H1 (cell line): ENCODE data around the gene GNAQ. TPM values are rescaled to one million over a fixed set of nuclear protein-coding genes. Genes with fewer than 3 reads are reported as not detected.

ENCODE experiments used
- CTCF ChIA-PET: fragments of 300-600 bp; sonication (Branson Sonifier 250); formaldehyde crosslinking; loops from one replicate; lab custom pipeline; 2021; ENCODE audit not compliant: partially characterized antibody; lab: Charles Lee
- POLR2A ChIA-PET: fragments of 300-600 bp; sonication (Branson Sonifier 250); formaldehyde crosslinking; loops from one replicate; lab custom pipeline; 2021; ENCODE audit warnings: inconsistent platforms; ENCODE audit not compliant: partially characterized antibody; lab: Charles Lee
- DNase-seq, 2 experiments: peaks; one replicate each; pipeline versions ENCODE4 v3.0.0 to v3.0.0-alpha.2; 2010 to 2022; ENCODE audit warnings: low spot score in 2 of 2, low read depth in 1 of 2, mixed read lengths in 1 of 2
- FAIRE-seq: peaks from 2 replicates; lab custom pipeline; 2011; peaks lifted over from hg19 to GRCh38; lab: Jason Lieb, UNC
- H2AFZ ChIP-seq: 2 replicates; pipeline ENCODE4 v1.8.1; 2012; ENCODE audit warnings: low read length, inconsistent platforms
- H2AK5ac ChIP-seq: 2 replicates; pipeline ENCODE4 v1.6.1; 2013; ENCODE audit warnings: low read depth, low read length
- H2BK120ac ChIP-seq: replicated peaks from 2 replicates; pipeline ENCODE3; 2013; ENCODE audit warnings: low read depth, low read length, inconsistent platforms
- H2BK12ac ChIP-seq: 2 replicates; pipeline ENCODE4 v1.6.1; 2013; ENCODE audit warnings: low read depth, low read length
- H2BK15ac ChIP-seq: 2 replicates; pipeline ENCODE4 v1.6.1; 2013; ENCODE audit warnings: low read length
- H2BK20ac ChIP-seq: 2 replicates; pipeline ENCODE4 v1.6.1; 2013; ENCODE audit warnings: low read length
- H2BK5ac ChIP-seq: 2 replicates; pipeline ENCODE4 v1.6.1; 2013; ENCODE audit warnings: low read depth, low read length
- H3K14ac ChIP-seq: 2 replicates; pipeline ENCODE4 v1.6.1; 2013; ENCODE audit warnings: inconsistent platforms; ENCODE audit not compliant: insufficient read length
- H3K18ac ChIP-seq: 2 replicates; pipeline ENCODE4 v1.6.1; 2013; ENCODE audit warnings: low read length; ENCODE audit errors: extremely low read depth
- H3K23ac ChIP-seq: 2 replicates; pipeline ENCODE4 v1.6.1; 2013; ENCODE audit warnings: inconsistent platforms; ENCODE audit not compliant: insufficient read length
- H3K23me2 ChIP-seq: 2 replicates; pipeline ENCODE4 v1.6.1; 2013; ENCODE audit warnings: low read depth, low read length
- H3K27ac ChIP-seq: 2 replicates; pipeline ENCODE4 v1.6.1; 2011; ENCODE audit warnings: low read depth, low read length, inconsistent platforms
- H3K27me3 ChIP-seq, 4 experiments: replicated peaks in 1 of 4; 1 replicate in 1 of 4; 2 replicates in 3 of 4; pipeline versions ENCODE4 v1.6.1 to v1.8.1; 2011 to 2013; ENCODE audit warnings: low read length in 3 of 4, mild to moderate bottlenecking in 3 of 4, inconsistent platforms in 2 of 4, mixed read lengths in 2 of 4, moderate library complexity in 1 of 4; ENCODE audit not compliant: control insufficient read depth in 3 of 4, insufficient read depth in 3 of 4; ENCODE audit errors: extremely low read depth in 1 of 4
- H3K36me3 ChIP-seq, 4 experiments: 2 replicates each; pipeline versions ENCODE4 v1.6.1 to v1.8.1; 2011 to 2013; ENCODE audit warnings: mild to moderate bottlenecking in 4 of 4, low read length in 3 of 4, moderate library complexity in 2 of 4, control low read depth in 1 of 4, inconsistent platforms in 1 of 4; ENCODE audit not compliant: insufficient read depth in 4 of 4, control insufficient read depth in 2 of 4
- H3K4ac ChIP-seq: replicated peaks from 2 replicates; pipeline ENCODE3; 2013; ENCODE audit warnings: low read length, low read depth, mixed read lengths, inconsistent platforms; ENCODE audit not compliant: insufficient read length
- H3K4me1 ChIP-seq, 4 experiments: replicated peaks in 1 of 4; 1 replicate in 1 of 4; 2 replicates in 3 of 4; pipeline versions ENCODE4 v1.6.1 to v1.8.1; 2011 to 2013; ENCODE audit warnings: low read length in 3 of 4, inconsistent platforms in 2 of 4, mixed read lengths in 1 of 4; ENCODE audit not compliant: insufficient read depth in 4 of 4, control insufficient read depth in 3 of 4
- H3K4me2 ChIP-seq, 2 experiments: 2 replicates each; pipeline versions ENCODE4 v1.6.1 to v1.8.1; 2011 to 2013; ENCODE audit warnings: low read depth in 2 of 2, low read length in 2 of 2, control low read depth in 1 of 2, inconsistent platforms in 1 of 2, mild to moderate bottlenecking in 1 of 2; ENCODE audit not compliant: insufficient read depth in 1 of 2
- H3K4me3 ChIP-seq, 4 experiments: fragments of 200-600, 300-600 bp in 1 of 4; sonication (generic), shearing (Covaris generic), sonication (Bioruptor Twin) in 1 of 4; 2 replicates each; pipeline versions ENCODE4 v1.5.1 to v1.8.1; 2011 to 2016; ENCODE audit warnings: low read length in 4 of 4, low read depth in 3 of 4, control low read depth in 2 of 4, inconsistent platforms in 2 of 4, mild to moderate bottlenecking in 2 of 4, mixed read lengths in 1 of 4, moderate library complexity in 1 of 4; ENCODE audit not compliant: insufficient read depth in 2 of 4; ENCODE audit errors: extremely low read depth in 1 of 4
- H3K56ac ChIP-seq: replicated peaks from 2 replicates; pipeline ENCODE3; 2013; ENCODE audit warnings: low read depth, mild to moderate bottlenecking, mixed read lengths, low read length, inconsistent platforms; ENCODE audit not compliant: insufficient read length
- H3K79me1 ChIP-seq: 2 replicates; pipeline ENCODE4 v1.6.1; 2013; ENCODE audit warnings: low read depth, low read length, control low read depth
- H3K79me2 ChIP-seq, 2 experiments: 2 replicates each; pipeline versions ENCODE4 v1.6.1 to v1.8.1; 2012 to 2013; ENCODE audit warnings: low read length in 2 of 2, mild to moderate bottlenecking in 2 of 2, inconsistent platforms in 1 of 2; ENCODE audit not compliant: insufficient read depth in 2 of 2, control insufficient read depth in 1 of 2
- H3K9ac ChIP-seq, 4 experiments: replicated peaks in 1 of 4; 1 replicate in 1 of 4; 2 replicates in 3 of 4; pipeline versions ENCODE4 v1.6.1 to v1.8.1; 2011 to 2013; ENCODE audit warnings: low read depth in 3 of 4, low read length in 3 of 4, control low read depth in 2 of 4, mild to moderate bottlenecking in 2 of 4, moderate library complexity in 2 of 4, inconsistent platforms in 1 of 4; ENCODE audit errors: extremely low read depth in 1 of 4
- H3K9me3 ChIP-seq, 2 experiments: 2 replicates each; pipeline versions ENCODE4 v1.6.1 to v1.8.1; 2012 to 2013; ENCODE audit warnings: mild to moderate bottlenecking in 2 of 2, moderate library complexity in 2 of 2, control low read depth in 1 of 2, inconsistent platforms in 1 of 2, low read depth in 1 of 2, low read length in 1 of 2, mixed read lengths in 1 of 2; ENCODE audit not compliant: insufficient read depth in 2 of 2
- H4K20me1 ChIP-seq, 2 experiments: replicated peaks in 1 of 2; 2 replicates each; pipeline versions ENCODE3 to v1.8.1; 2011 to 2013; ENCODE audit warnings: inconsistent platforms in 2 of 2, low read length in 2 of 2, mild to moderate bottlenecking in 1 of 2; ENCODE audit not compliant: insufficient read depth in 2 of 2, control insufficient read depth in 1 of 2
- H4K5ac ChIP-seq: 2 replicates; pipeline ENCODE4 v1.6.1; 2013; ENCODE audit warnings: low read length, low read depth, mixed read lengths, inconsistent platforms; ENCODE audit not compliant: insufficient read length
- H4K8ac ChIP-seq: 2 replicates; pipeline ENCODE4 v1.8.0; 2013; ENCODE audit warnings: mild to moderate bottlenecking, moderate library complexity, low read length, inconsistent platforms; ENCODE audit not compliant: insufficient read depth; ENCODE audit errors: extremely low read depth
- H4K91ac ChIP-seq: replicated peaks from 2 replicates; pipeline ENCODE3; 2013; ENCODE audit warnings: low read length, mixed read lengths, inconsistent platforms; ENCODE audit not compliant: insufficient read length
- ASH2L ChIP-seq: fragments of 200-600, 300-600 bp; sonication (generic); IDR thresholded peaks from one replicate; pipeline ENCODE4 v1.7.1; 2017; ENCODE audit warnings: low read length
- CBX8 ChIP-seq: fragments of 300-800, 300-1000 bp; sonication (generic); IDR thresholded peaks from 2 replicates; pipeline ENCODE4 v1.7.1; 2016; ENCODE audit warnings: low read depth, low read length, borderline replicate concordance
- CREB1 ChIP-seq: IDR thresholded peaks from 2 replicates; pipeline ENCODE4 v1.6.1; 2012; ENCODE audit warnings: inconsistent platforms
- E2F6 ChIP-seq: IDR thresholded peaks from 2 replicates; pipeline ENCODE4 v1.6.1; 2012; ENCODE audit warnings: inconsistent platforms
- GTF2F1 ChIP-seq: IDR thresholded peaks from 2 replicates; pipeline ENCODE4 v1.6.1; 2012; ENCODE audit warnings: low read depth, low read length, improper control_type of control experiment, borderline replicate concordance
- HDAC2 ChIP-seq, 2 experiments: fragments of 300-600 bp in 1 of 2; sonication (generic) in 1 of 2; IDR thresholded peaks; 2 replicates each; pipeline ENCODE4 v1.6.1; 2011 to 2012; ENCODE audit warnings: low read depth in 2 of 2, low read length in 2 of 2, mild to moderate bottlenecking in 2 of 2, moderate library complexity in 2 of 2, borderline replicate concordance in 1 of 2, inconsistent platforms in 1 of 2
- JUN ChIP-seq: IDR thresholded peaks from 2 replicates; pipeline ENCODE4 v1.6.1; 2011; ENCODE audit warnings: low read depth, mild to moderate bottlenecking, improper control_type of control experiment, low read length
- POLR2A ChIP-seq, 2 experiments: IDR thresholded peaks; 1 replicate in 1 of 2; 2 replicates in 1 of 2; pipeline ENCODE4 v1.6.1; 2011; ENCODE audit warnings: low read depth in 2 of 2, low read length in 2 of 2, mild to moderate bottlenecking in 2 of 2; ENCODE audit errors: control extremely low read depth in 1 of 2
- SIN3A ChIP-seq, 2 experiments: IDR thresholded peaks in 1 of 2; conservative IDR thresholded peaks in 1 of 2; 2 replicates each; pipeline ENCODE4 v1.6.1; 2011 to 2012; ENCODE audit warnings: low read length in 2 of 2, improper control_type of control experiment in 1 of 2, low read depth in 1 of 2, mild to moderate bottlenecking in 1 of 2
- TCF12 ChIP-seq: IDR thresholded peaks from 2 replicates; pipeline ENCODE4 v1.6.1; 2011; ENCODE audit warnings: low read depth, mild to moderate bottlenecking, low read length
- polyA plus RNA-seq, 7 experiments: library from polyadenylated mRNA; depleted of rRNA in 3 of 7; stranded (reverse) in 5 of 7; unstranded in 2 of 7; fragments of >200 nt in 5 of 7; fragments of 200-250 nt in 2 of 7; gene quantifications; 1 replicate in 5 of 7; 2 replicates in 1 of 7; 4 replicates in 1 of 7; pipeline versions ENCODE4 v1.2.1 to v1.2.3, GENCODE V29; 2011 to 2013; ENCODE audit warnings: missing spikeins in 2 of 7, mixed read lengths in 2 of 7
- total RNA-seq: library from RNA; stranded (reverse); fragmentation: NEBNext Ultra II Directional; extraction: Animal tissue kit (Norgen Biotek cat#: 25700); gene quantifications from 2 replicates; pipeline ENCODE4 v1.2.1, GENCODE V29; 2021
- TF ChIP-seq, protein P1 (sequence below): IDR thresholded peaks from 2 replicates; pipeline ENCODE4 v1.6.1; 2012; ENCODE audit warnings: low read length, inconsistent platforms
- TF ChIP-seq, protein P2 (sequence below): IDR thresholded peaks from 2 replicates; pipeline ENCODE4 v1.6.1; 2011; ENCODE audit warnings: low read depth, mild to moderate bottlenecking, low read length; ENCODE audit not compliant: insufficient read depth

GNAQ gene
- total and polyA plus RNA-seq, 2 of the 8 experiments (the other 6 are each of a cell fraction or from before 2014, with no cell fraction given) = 22.8 to 63.8 TPM

GRCh38 chr9:78026947-78027346, 4.7 kb downstream of the GNAQ start:
- H3K27ac ChIP-seq = no peak overlapping the region
- no peak overlapping the region for H2BK20ac ChIP-seq
- H2BK15ac ChIP-seq = no peak overlapping the region
- no peak overlapping the region for H4K91ac ChIP-seq
- H3K56ac ChIP-seq = no peak overlapping the region
- no peak overlapping the region for H4K5ac ChIP-seq
- H2BK12ac ChIP-seq = no peak overlapping the region
- FAIRE-seq = no peak
- H2AFZ ChIP-seq = no peak overlapping the region
- DNase-seq = no peak
- no peaks in the 10 kb centered on the region for H3K27me3 ChIP-seq
- H3K14ac ChIP-seq = no peak overlapping the region
- H3K23me2 ChIP-seq = peaks cover 7% of the 10 kb centered on the region; the same call in 1 of the 2 replicates
- no peak overlapping the region for H3K23ac ChIP-seq
- peaks cover 0 to 87% of the 10 kb centered on the region in 2 experiments; a peak in 3 of 4 replicates for H3K79me2 ChIP-seq
- H3K36me3 ChIP-seq = no peaks in the 10 kb centered on the region
- no peak overlapping the region for H4K8ac ChIP-seq
- H4K20me1 ChIP-seq = peaks cover 2 to 3% of the 10 kb centered on the region in 2 experiments
- H3K9ac ChIP-seq = no peak overlapping the region
- no peak overlapping the region for H2AK5ac ChIP-seq
- no peak overlapping the region for H2BK120ac ChIP-seq
- no peak overlapping the region for H2BK5ac ChIP-seq
- no peak overlapping the region for H3K4me2 ChIP-seq
- no peak overlapping the region for H3K4ac ChIP-seq
- no peak overlapping the region for H3K18ac ChIP-seq
- peaks cover 4% of the 10 kb centered on the region for H3K79me1 ChIP-seq
- no peak overlapping the region for H3K4me3 ChIP-seq
- POLR2A ChIA-PET = no interaction called here
- H3K4me1 ChIP-seq = peaks cover 4 to 24% (median 12%) of the 10 kb centered on the region in 4 experiments
- no peaks in the 10 kb centered on the region for H3K9me3 ChIP-seq
- CTCF ChIA-PET = interaction anchor here (1.2 kb wide), 1 partner anchor 33 kb away, joined by 4 read pairs; no protein-coding TSS in a partner anchor
- TF ChIP-seq TCF12 (no peak), HDAC2 (IDR thresholded peaks at IDR 0.05; ENCODE audit: borderline replicate concordance in 1 of 2, low read depth in 2 of 2, low read length in 2 of 2) (no peak), ASH2L (no peak), JUN (no peak), GTF2F1 (no peak), SIN3A (conservative IDR thresholded peaks at IDR 0.05 in 1 of 2, IDR thresholded peaks at IDR 0.05 in 1 of 2; ENCODE audit: low read depth in 1 of 2, low read length in 2 of 2) (no peak), POLR2A (IDR thresholded peaks at IDR 0.05; ENCODE audit: control extremely low read depth in 1 of 2, low read depth in 2 of 2, low read length in 2 of 2) (no peak), CREB1 (no peak), E2F6 (no peak), CBX8 (no peak)
- TF ChIP-seq, protein P1, sequence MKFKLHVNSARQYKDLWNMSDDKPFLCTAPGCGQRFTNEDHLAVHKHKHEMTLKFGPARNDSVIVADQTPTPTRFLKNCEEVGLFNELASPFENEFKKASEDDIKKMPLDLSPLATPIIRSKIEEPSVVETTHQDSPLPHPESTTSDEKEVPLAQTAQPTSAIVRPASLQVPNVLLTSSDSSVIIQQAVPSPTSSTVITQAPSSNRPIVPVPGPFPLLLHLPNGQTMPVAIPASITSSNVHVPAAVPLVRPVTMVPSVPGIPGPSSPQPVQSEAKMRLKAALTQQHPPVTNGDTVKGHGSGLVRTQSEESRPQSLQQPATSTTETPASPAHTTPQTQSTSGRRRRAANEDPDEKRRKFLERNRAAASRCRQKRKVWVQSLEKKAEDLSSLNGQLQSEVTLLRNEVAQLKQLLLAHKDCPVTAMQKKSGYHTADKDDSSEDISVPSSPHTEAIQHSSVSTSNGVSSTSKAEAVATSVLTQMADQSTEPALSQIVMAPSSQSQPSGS = no peak
- TF ChIP-seq, protein P2, sequence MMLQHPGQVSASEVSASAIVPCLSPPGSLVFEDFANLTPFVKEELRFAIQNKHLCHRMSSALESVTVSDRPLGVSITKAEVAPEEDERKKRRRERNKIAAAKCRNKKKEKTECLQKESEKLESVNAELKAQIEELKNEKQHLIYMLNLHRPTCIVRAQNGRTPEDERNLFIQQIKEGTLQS = no peak
